GM21381 (cell line): ENCODE results near the gene CD164L2.

ENCODE experiments used
- ATAC-seq: cut with Tn5 transposase; IDR thresholded peaks from one replicate; pipeline ENCODE4 v1.9.1; 2021; ENCODE audit warnings: mild to moderate bottlenecking, moderate library complexity; ENCODE audit not compliant: unreplicated experiment

Gene CD164L2

GRCh38 chr1:27365372-27366112 is 17.6 kb downstream of the CD164L2 start:
- peak; percentile 48 for ATAC-seq

- ATAC-seq, result no peak
Observed at GRCh38 chr1:27364696-27365371, 18.3 kb downstream of the CD164L2 start.

GRCh38 chr1:27363766-27364695 is 19.1 kb downstream of the CD164L2 start:
- no peak for ATAC-seq

- no peak for ATAC-seq
Observed at GRCh38 chr1:27361553-27361952, 21.6 kb downstream of the CD164L2 start.

- no peak for ATAC-seq
Observed at GRCh38 chr1:27361044-27361402, 22.1 kb downstream of the CD164L2 start.

GRCh38 chr1:27360159-27361043 is 22.7 kb downstream of the CD164L2 start:
- ATAC-seq, result no peak

- ATAC-seq, result no peak
Observed at GRCh38 chr1:27359822-27360158, 23.3 kb downstream of the CD164L2 start.

- ATAC-seq, result no peak
Observed at GRCh38 chr1:27358928-27359313, 24.2 kb downstream of the CD164L2 start.

- no peak for ATAC-seq
Observed at GRCh38 chr1:27358038-27358927, 24.9 kb downstream of the CD164L2 start.

GRCh38 chr1:27357281-27358037 is 25.7 kb downstream of the CD164L2 start:
- no peak for ATAC-seq

GRCh38 chr1:27356619-27357280 is 26.4 kb downstream of the CD164L2 start:
- no peak for ATAC-seq

GRCh38 chr1:27356277-27356618 is 26.9 kb downstream of the CD164L2 start:
- no peak for ATAC-seq

GRCh38 chr1:27355683-27356082 is 27.4 kb downstream of the CD164L2 start:
- ATAC-seq, result no peak

GRCh38 chr1:27353629-27354028 is 29.5 kb downstream of the CD164L2 start:
- no peak for ATAC-seq

GRCh38 chr1:27353166-27353565 is 30.0 kb downstream of the CD164L2 start:
- no peak for ATAC-seq

GRCh38 chr1:27351541-27352107 is 31.5 kb downstream of the CD164L2 start:
- ATAC-seq, result no peak

- ATAC-seq, result no peak
Observed at GRCh38 chr1:27350663-27351540, 32.2 kb downstream of the CD164L2 start.
